ENCODE results near the gene DLEC1.

DLEC1 gene

GRCh38 chr3:38141173-38141951 is 102.4 kb downstream of the DLEC1 start:
- Mint-ChIP-seq H3K4me1 (peaks cover 58% of the 10 kb centered on the region), H3K36me3 (peaks cover 26% of the 10 kb centered on the region), H3K27me3 (no peaks in the 10 kb centered on the region), H3K27ac (peak overlapping the region; percentile 48), H3K4me3 (no peak overlapping the region), H3K9me3 (peaks cover 2% of the 10 kb centered on the region)
- no peak for ATAC-seq

- H3K4me3 Mint-ChIP-seq: no peak overlapping the region
- peak overlapping the region; percentile 48 for H3K27ac Mint-ChIP-seq
- no peak for ATAC-seq
- peaks cover 2% of the 10 kb centered on the region for H3K9me3 Mint-ChIP-seq
- H3K36me3 Mint-ChIP-seq: peaks cover 26% of the 10 kb centered on the region
- H3K27me3 Mint-ChIP-seq: no peaks in the 10 kb centered on the region
- peaks cover 57% of the 10 kb centered on the region for H3K4me1 Mint-ChIP-seq
Observed at GRCh38 chr3:38141952-38142273, 102.9 kb downstream of the DLEC1 start.

GRCh38 chr3:38142959-38143358 is 104.0 kb downstream of the DLEC1 start:
- Mint-ChIP-seq H3K36me3 (peaks cover 26% of the 10 kb centered on the region), H3K27me3 (no peaks in the 10 kb centered on the region), H3K4me3 (no peak overlapping the region), H3K4me1 (peaks cover 52% of the 10 kb centered on the region), H3K9me3 (peaks cover 2% of the 10 kb centered on the region), H3K27ac (no peak overlapping the region)
- ATAC-seq: no peak

GRCh38 chr3:38143511-38143910 is 104.5 kb downstream of the DLEC1 start:
- no peak for ATAC-seq
- Mint-ChIP-seq H3K4me3 (no peak overlapping the region), H3K27ac (peak overlapping the region; percentile 29), H3K9me3 (peaks cover 2% of the 10 kb centered on the region), H3K27me3 (no peaks in the 10 kb centered on the region), H3K4me1 (peaks cover 47% of the 10 kb centered on the region), H3K36me3 (peaks cover 26% of the 10 kb centered on the region)

GRCh38 chr3:38146504-38146903 is 107.5 kb downstream of the DLEC1 start:
- Mint-ChIP-seq H3K27ac (no peak overlapping the region), H3K27me3 (no peaks in the 10 kb centered on the region), H3K4me3 (no peak overlapping the region), H3K36me3 (peaks cover 15% of the 10 kb centered on the region), H3K9me3 (peaks cover 4% of the 10 kb centered on the region), H3K4me1 (peaks cover 39% of the 10 kb centered on the region)
- ATAC-seq: no peak

GRCh38 chr3:38147421-38147820 is 108.4 kb downstream of the DLEC1 start:
- Mint-ChIP-seq H3K27ac (no peak overlapping the region), H3K36me3 (peaks cover 5% of the 10 kb centered on the region)

GRCh38 chr3:38148311-38148882 is 109.4 kb downstream of the DLEC1 start:
- Mint-ChIP-seq H3K27ac (no peak overlapping the region), H3K9me3 (peaks cover 5% of the 10 kb centered on the region), H3K27me3 (no peaks in the 10 kb centered on the region), H3K4me3 (no peak overlapping the region), H3K36me3 (no peaks in the 10 kb centered on the region), H3K4me1 (peaks cover 34% of the 10 kb centered on the region)
- ATAC-seq: no peak

More at GRCh38 chr3:38147421-38147820, 108.4 kb downstream of the DLEC1 start:
- H3K4me3 Mint-ChIP-seq: no peak overlapping the region
- ATAC-seq: no peak
- H3K4me1 Mint-ChIP-seq: peaks cover 36% of the 10 kb centered on the region
- peaks cover 5% of the 10 kb centered on the region for H3K9me3 Mint-ChIP-seq
- no peaks in the 10 kb centered on the region for H3K27me3 Mint-ChIP-seq

GRCh38 chr3:38149708-38150107 is 110.7 kb downstream of the DLEC1 start:
- Mint-ChIP-seq H3K36me3 (no peaks in the 10 kb centered on the region), H3K27me3 (no peaks in the 10 kb centered on the region), H3K4me3 (no peak overlapping the region), H3K9me3 (peaks cover 5% of the 10 kb centered on the region), H3K4me1 (peaks cover 35% of the 10 kb centered on the region), H3K27ac (peak overlapping the region; percentile 61)
- ATAC-seq: peak; percentile 41

- Mint-ChIP-seq H3K27me3 (no peaks in the 10 kb centered on the region), H3K4me1 (peaks cover 46% of the 10 kb centered on the region), H3K4me3 (no peak overlapping the region), H3K27ac (peak overlapping the region; percentile 56), H3K9me3 (peaks cover 5% of the 10 kb centered on the region), H3K36me3 (no peaks in the 10 kb centered on the region)
- ATAC-seq: no peak
Observed at GRCh38 chr3:38150780-38151528, 111.9 kb downstream of the DLEC1 start.

- Mint-ChIP-seq H3K36me3 (no peaks in the 10 kb centered on the region), H3K4me1 (peaks cover 46% of the 10 kb centered on the region), H3K9me3 (peaks cover 2% of the 10 kb centered on the region), H3K27ac (peak overlapping the region; percentile 56), H3K4me3 (no peak overlapping the region), H3K27me3 (no peaks in the 10 kb centered on the region)
- ATAC-seq: no peak
Observed at GRCh38 chr3:38151667-38152265, 112.8 kb downstream of the DLEC1 start.

GRCh38 chr3:38152609-38153008 is 113.6 kb downstream of the DLEC1 start:
- Mint-ChIP-seq H3K9me3 (peaks cover 2% of the 10 kb centered on the region), H3K4me1 (peaks cover 46% of the 10 kb centered on the region), H3K27me3 (no peaks in the 10 kb centered on the region), H3K27ac (no peak overlapping the region), H3K4me3 (no peak overlapping the region), H3K36me3 (no peaks in the 10 kb centered on the region)
- no peak for ATAC-seq

GRCh38 chr3:38153221-38153620 is 114.2 kb downstream of the DLEC1 start:
- Mint-ChIP-seq H3K27me3 (no peaks in the 10 kb centered on the region), H3K36me3 (no peaks in the 10 kb centered on the region), H3K4me1 (peaks cover 46% of the 10 kb centered on the region), H3K27ac (no peak overlapping the region), H3K9me3 (peaks cover 2% of the 10 kb centered on the region), H3K4me3 (no peak overlapping the region)
- ATAC-seq: no peak

- peaks cover 46% of the 10 kb centered on the region for H3K4me1 Mint-ChIP-seq
- no peaks in the 10 kb centered on the region for H3K36me3 Mint-ChIP-seq
- no peak overlapping the region for H3K4me3 Mint-ChIP-seq
- H3K9me3 Mint-ChIP-seq: peaks cover 2% of the 10 kb centered on the region
- H3K27ac Mint-ChIP-seq: peak overlapping the region; percentile 30
- H3K27me3 Mint-ChIP-seq: no peaks in the 10 kb centered on the region
- no peak for ATAC-seq
Observed at GRCh38 chr3:38154033-38154494, 115.1 kb downstream of the DLEC1 start.

GRCh38 chr3:38154625-38155255 is 115.7 kb downstream of the DLEC1 start:
- ATAC-seq: peak; percentile 74
- peak overlapping the region; percentile 30 for H3K27ac Mint-ChIP-seq
- H3K36me3 Mint-ChIP-seq: no peaks in the 10 kb centered on the region
- H3K27me3 Mint-ChIP-seq: no peaks in the 10 kb centered on the region
- H3K4me1 Mint-ChIP-seq: peaks cover 39% of the 10 kb centered on the region
- no peak overlapping the region for H3K4me3 Mint-ChIP-seq
- peaks cover 2% of the 10 kb centered on the region for H3K9me3 Mint-ChIP-seq

- Mint-ChIP-seq H3K4me3 (no peak overlapping the region), H3K4me1 (peaks cover 36% of the 10 kb centered on the region), H3K27me3 (no peaks in the 10 kb centered on the region)
Observed at GRCh38 chr3:38155825-38156224, 116.8 kb downstream of the DLEC1 start.

More at GRCh38 chr3:38155825-38156224, 116.8 kb downstream of the DLEC1 start:
- Mint-ChIP-seq H3K27ac (no peak overlapping the region), H3K36me3 (no peaks in the 10 kb centered on the region), H3K9me3 (peaks cover 2% of the 10 kb centered on the region)
- no peak for ATAC-seq

All from stimulated activated memory B cell treated with anti-CD40 and anti-IgM and Interleukin-4, amounts not matched to agents 10 μg/mL and 1 μg/mL and 100 μg/mL, for 72 hours (primary cell).